Measurements from ENCODE around the gene TPM1.

TPM1 gene

GRCh38 chr15:63018639-63019038 is 23.9 kb upstream of the TPM1 start:
- FAIRE-seq: no peak

- no peak for FAIRE-seq
These were observed 22.9 kb upstream of the TPM1 start for GRCh38 chr15:63019511-63020109.

- no peak for FAIRE-seq
These were observed 22.4 kb upstream of the TPM1 start for GRCh38 chr15:63020128-63020527.

GRCh38 chr15:63020759-63021430 is 21.7 kb upstream of the TPM1 start:
- no peak for FAIRE-seq

- no peak for FAIRE-seq
These were observed 20.4 kb upstream of the TPM1 start for GRCh38 chr15:63022181-63022580.

GRCh38 chr15:63022663-63023062 is 19.9 kb upstream of the TPM1 start:
- FAIRE-seq: no peak

GRCh38 chr15:63023351-63023945 is 19.1 kb upstream of the TPM1 start:
- FAIRE-seq: no peak

- no peak for FAIRE-seq
These were observed 17.1 kb upstream of the TPM1 start for GRCh38 chr15:63025460-63025859.

- no peak for FAIRE-seq
These were observed 14.9 kb upstream of the TPM1 start for GRCh38 chr15:63027646-63028045.

- no peak for FAIRE-seq
These were observed 14.0 kb upstream of the TPM1 start for GRCh38 chr15:63028442-63029110.

GRCh38 chr15:63029676-63030075 is 12.9 kb upstream of the TPM1 start:
- FAIRE-seq: no peak

GRCh38 chr15:63030101-63030551 is 12.4 kb upstream of the TPM1 start:
- FAIRE-seq: no peak

GRCh38 chr15:63034578-63034977 is 8.0 kb upstream of the TPM1 start:
- no peak for FAIRE-seq

GRCh38 chr15:63035253-63035652 is 7.3 kb upstream of the TPM1 start:
- FAIRE-seq: no peak

- no peak for FAIRE-seq
These were observed 6.6 kb upstream of the TPM1 start for GRCh38 chr15:63035977-63036376.

GRCh38 chr15:63037976-63038720 is 4.4 kb upstream of the TPM1 start:
- FAIRE-seq: no peak

GRCh38 chr15:63038926-63039673 is 3.4 kb upstream of the TPM1 start:
- FAIRE-seq: no peak

- FAIRE-seq: no peak
These were observed 2.7 kb upstream of the TPM1 start for GRCh38 chr15:63039811-63040210.

- no peak for FAIRE-seq
These were observed 2.0 kb upstream of the TPM1 start for GRCh38 chr15:63040509-63040908.

- no peak for FAIRE-seq
These were observed 1.6 kb upstream of the TPM1 start for GRCh38 chr15:63040954-63041353.

- FAIRE-seq: no peak
These were observed 1.1 kb upstream of the TPM1 start for GRCh38 chr15:63041402-63041973.

- FAIRE-seq: no peak
These were observed 359 bp downstream of the TPM1 start for GRCh38 chr15:63042877-63043334.
